ENCODE measurements around the gene CRCP.
"Not testable (repeated sequence)": the region's sequence is repeated elsewhere in the genome, so short reads cannot be mapped to it uniquely, and the experiment has no call there.

Gene CRCP

GRCh38 chr7:66162622-66163021, 48.0 kb downstream of the CRCP start:
- no peak for DNase-seq

GRCh38 chr7:66163186-66163610, 48.6 kb downstream of the CRCP start:
- no peak for DNase-seq

- DNase-seq: no peak
Measured at GRCh38 chr7:66164356-66164755, 49.7 kb downstream of the CRCP start.

- DNase-seq: no peak
Measured at GRCh38 chr7:66167773-66168387, 53.2 kb downstream of the CRCP start.

- DNase-seq: no peak
Measured at GRCh38 chr7:66169616-66170015, 55.0 kb downstream of the CRCP start.

- no peak for DNase-seq
Measured at GRCh38 chr7:66170309-66171231, 55.9 kb downstream of the CRCP start.

- not testable (repeated sequence) for DNase-seq
Measured at GRCh38 chr7:66172536-66173401, 58.1 kb downstream of the CRCP start.

GRCh38 chr7:66173856-66174255, 59.2 kb downstream of the CRCP start:
- DNase-seq: no peak

GRCh38 chr7:66175006-66175405, 60.4 kb downstream of the CRCP start:
- DNase-seq: not testable (repeated sequence)

- no peak for DNase-seq
Measured at GRCh38 chr7:66176914-66177313, 62.3 kb downstream of the CRCP start.

GRCh38 chr7:66178258-66178657, 63.6 kb downstream of the CRCP start:
- no peak for DNase-seq

- DNase-seq: no peak
Measured at GRCh38 chr7:66181329-66181728, 66.7 kb downstream of the CRCP start.

- DNase-seq: no peak
Measured at GRCh38 chr7:66181845-66182244, 67.2 kb downstream of the CRCP start.

GRCh38 chr7:66182920-66183319, 68.3 kb downstream of the CRCP start:
- no peak for DNase-seq

- DNase-seq: no peak
Measured at GRCh38 chr7:66183700-66184099, 69.1 kb downstream of the CRCP start.

GRCh38 chr7:66185680-66186187, 71.1 kb downstream of the CRCP start:
- DNase-seq: no peak

GRCh38 chr7:66186991-66187390, 72.3 kb downstream of the CRCP start:
- DNase-seq: no peak

- no peak for DNase-seq
Measured at GRCh38 chr7:66187905-66188304, 73.3 kb downstream of the CRCP start.

GRCh38 chr7:66188645-66189044, 74.0 kb downstream of the CRCP start:
- DNase-seq: no peak

GRCh38 chr7:66189695-66190503, 75.3 kb downstream of the CRCP start:
- DNase-seq: no peak

- no peak for DNase-seq
Measured at GRCh38 chr7:66190504-66190857, 75.8 kb downstream of the CRCP start.

- DNase-seq: no peak
Measured at GRCh38 chr7:66193146-66193725, 78.6 kb downstream of the CRCP start.
